Testis (tissue), 3 donors: Measurements from ENCODE around the gene LGR5. TPM values are rescaled to one million over a fixed set of nuclear protein-coding genes. Genes with fewer than 3 reads are reported as not detected.

Experiments
- DNase-seq: peaks from one replicate; pipeline ENCODE4 v3.0.0-alpha.2; 2019
- H3K27ac ChIP-seq, 2 donors: fragments of 200-600 bp; sonication (generic); one replicate each; pipeline ENCODE4 v1.5.1; 2019
- H3K27me3 ChIP-seq: fragments of 200-600 bp; sonication (generic); one replicate; pipeline ENCODE4 v1.5.1; 2019
- H3K36me3 ChIP-seq: fragments of 200-600 bp; sonication (generic); one replicate; pipeline ENCODE4 v1.5.1; 2017; ENCODE audit warnings: low read depth; ENCODE audit errors: missing control alignments
- H3K4me1 ChIP-seq: fragments of 200-600 bp; sonication (generic); one replicate; pipeline ENCODE4 v1.5.1; 2019
- H3K4me3 ChIP-seq, 2 donors: fragments of 200-600 bp; sonication (generic); one replicate each; pipeline ENCODE4 v1.5.1; 2017 to 2019
- H3K9me3 ChIP-seq: fragments of 200-600 bp; sonication (generic); one replicate; pipeline ENCODE4 v1.5.1; 2017
- CTCF ChIP-seq, 3 experiments: fragments of 450-650 bp in 2 of 3; fragments of 200-600 bp in 1 of 3; sonication (generic) in 1 of 3; IDR thresholded peaks; one replicate each; pipeline ENCODE4 v1.5.1; 2016 to 2019; ENCODE audit warnings: antibody characterized with exemption in 3 of 3, mild to moderate bottlenecking in 2 of 3, moderate library complexity in 1 of 3
- POLR2A ChIP-seq: fragments of 450-650 bp; IDR thresholded peaks from one replicate; pipeline ENCODE4 v1.6.1; 2017; ENCODE audit warnings: antibody characterized with exemption, mild to moderate bottlenecking, moderate library complexity
- WGBS, 2 donors: methylation state at CpG; one replicate each; pipeline ENCODE4 v1.1.5; 2018; 5-methylcytosine and 5-hydroxymethylcytosine counted together
- intact Hi-C: fragments of 100-400 bp; cut with DNase I; formaldehyde crosslinking; loops from one replicate; pipeline ENCODE4 v1.15.1; 2023; ENCODE audit warnings: low total_unique reads
- polyA plus RNA-seq: library from polyadenylated mRNA; stranded (reverse); fragments of 350-450 nt; fragmentation: Illumina TruSeq; extraction: RNeasy Lipid Tissue Mini Kit (QIAGEN cat#74804); gene quantifications from one replicate; pipeline ENCODE4 v1.2.3, GENCODE V29; 2014; ENCODE audit warnings: low read depth, low replicate concordance; ENCODE audit not compliant: insufficient read depth
- total RNA-seq, 2 donors: library from RNA; depleted of rRNA; stranded (reverse); fragments of >200 nt; gene quantifications; one replicate each; pipeline ENCODE4 v1.2.3, GENCODE V29; 2016

The LGR5 gene
- total and polyA plus RNA-seq, 3 donors from 2014 or later = 0.25 to 0.39 (median 0.31) TPM

GRCh38 chr12:71425568-71426299 is 13.9 kb upstream of the LGR5 start:
- WGBS, 2 donors = 87 to 92% methylated on average over 4 of the region's 4 CpGs
- no peaks in the 10 kb centered on the region for H3K36me3 ChIP-seq
- intact Hi-C loops = no loop called here
- no peaks in the 10 kb centered on the region for H3K27me3 ChIP-seq
- no peak overlapping the region for H3K27ac ChIP-seq
- no peaks in the 10 kb centered on the region for H3K9me3 ChIP-seq
- no peak for TF ChIP-seq POLR2A
- no peak for TF ChIP-seq CTCF (IDR thresholded peaks at IDR 0.05)
- DNase-seq = no peak
- H3K4me3 ChIP-seq = no peak overlapping the region
- no peaks in the 10 kb centered on the region for H3K4me1 ChIP-seq

DNA sequence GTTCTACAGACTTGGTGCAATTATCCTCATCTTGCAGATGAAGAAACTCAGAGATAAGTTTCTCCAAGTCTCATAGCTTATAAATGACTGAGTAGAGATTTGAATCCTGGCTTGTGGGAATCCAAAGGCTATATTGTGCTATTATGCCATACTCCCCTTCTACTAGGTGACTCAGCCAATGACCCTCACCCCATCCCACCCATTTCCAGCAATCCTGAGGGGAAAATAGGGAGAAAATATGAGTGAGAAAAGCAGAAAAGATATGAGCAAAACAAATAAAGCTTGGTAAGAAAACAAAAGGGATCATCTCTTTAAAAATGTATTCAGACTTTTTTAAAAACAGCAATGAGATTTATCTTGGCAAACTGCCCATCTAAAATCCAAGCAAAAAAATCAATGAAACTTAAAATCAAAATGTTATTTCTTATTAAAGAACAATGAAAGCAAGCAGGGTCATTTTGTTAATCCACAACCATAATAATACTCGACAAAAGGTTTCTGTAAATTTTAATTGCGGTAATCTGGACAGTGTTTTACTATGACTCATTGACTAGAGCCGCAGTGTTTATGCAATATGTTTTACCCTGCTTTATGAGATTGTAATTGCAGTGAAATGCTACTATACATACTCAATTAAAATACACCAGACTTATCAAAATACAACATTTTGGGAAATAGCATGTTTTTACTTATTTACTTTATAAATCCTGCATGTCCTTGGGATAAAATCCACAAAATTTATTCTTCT is 13.1 kb upstream of the LGR5 start:
- no peaks in the 10 kb centered on the region for H3K27me3 ChIP-seq
- intact Hi-C loops = no loop called here
- no peaks in the 10 kb centered on the region for H3K4me1 ChIP-seq
- H3K27ac ChIP-seq = no peak overlapping the region
- H3K36me3 ChIP-seq = no peaks in the 10 kb centered on the region
- H3K4me3 ChIP-seq = no peak overlapping the region
- no peak for DNase-seq
- no peaks in the 10 kb centered on the region for H3K9me3 ChIP-seq
- no peak for TF ChIP-seq CTCF (IDR thresholded peaks at IDR 0.05)
- no peak for TF ChIP-seq POLR2A
- 87 to 91% methylated on average over 3 of the region's 3 CpGs for WGBS, 2 donors

GRCh38 chr12:71430756-71431155 is 8.8 kb upstream of the LGR5 start:
- H3K4me1 ChIP-seq = no peaks in the 10 kb centered on the region

DNA sequence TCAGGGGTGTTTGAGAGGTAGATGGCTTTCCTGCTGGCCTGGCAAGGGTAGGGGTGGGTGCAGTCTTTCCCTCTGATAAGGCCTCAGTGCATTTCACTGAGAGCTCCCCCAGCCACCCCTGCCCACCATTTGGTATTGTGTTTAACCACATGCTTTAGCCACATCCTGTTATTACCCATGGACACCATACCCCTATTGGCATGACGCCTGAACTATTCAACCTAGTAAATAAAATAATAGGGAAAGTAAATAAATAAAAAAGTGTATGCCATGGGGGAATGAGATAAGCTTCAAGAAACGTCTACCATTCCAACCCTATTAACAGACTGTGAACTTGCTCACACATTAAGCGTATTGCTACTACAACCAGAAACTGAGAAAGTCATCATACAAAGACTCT is 7.6 kb upstream of the LGR5 start:
- Histone ChIP-seq H3K4me3 (no peak overlapping the region), H3K27me3 (no peaks in the 10 kb centered on the region), H3K9me3 (no peaks in the 10 kb centered on the region), H3K27ac (no peak overlapping the region), H3K36me3 (no peaks in the 10 kb centered on the region), H3K4me1 (no peaks in the 10 kb centered on the region)
- 81 to 87% methylated on average over 3 of the region's 3 CpGs for WGBS, 2 donors
- TF ChIP-seq CTCF (IDR thresholded peaks at IDR 0.05) (no peak), POLR2A (no peak)
- no peak for DNase-seq
- intact Hi-C loops = no loop called here

More at GRCh38 chr12:71430756-71431155, 8.8 kb upstream of the LGR5 start:
- Histone ChIP-seq H3K27ac (no peak overlapping the region), H3K36me3 (no peaks in the 10 kb centered on the region), H3K27me3 (no peaks in the 10 kb centered on the region), H3K9me3 (no peaks in the 10 kb centered on the region), H3K4me3 (no peak overlapping the region)
- TF ChIP-seq POLR2A (no peak), CTCF (IDR thresholded peaks at IDR 0.05) (no peak)
- intact Hi-C loops = no loop called here
- DNase-seq = no peak
- WGBS, 2 donors = 95% methylated on average over 1 of the region's 1 CpG
